OCI-LY7 (cell line): Measurements from ENCODE around the gene PIGH. TPM values are rescaled to one million over a fixed set of nuclear protein-coding genes. Genes with fewer than 3 reads are reported as not detected.

Experiments used
- BruUV-seq: library from RNA; stranded (reverse); fragments of 400-500 nt; replicated peaks from 2 replicates; lab custom pipeline; 2021; lab: Mats Ljungman, UMichigan
- CTCF ChIA-PET: fragments of 300-600 bp; sonication (Branson Sonifier 250); formaldehyde crosslinking; loops from one replicate; lab custom pipeline; 2022; ENCODE audit warnings: antibody characterized with exemption; ENCODE audit not compliant: unreplicated experiment; lab: Charles Lee
- POLR2A ChIA-PET: fragments of 300-600 bp; sonication (Branson Sonifier 250); formaldehyde crosslinking; loops from one replicate; lab custom pipeline; 2022; ENCODE audit warnings: antibody characterized with exemption; lab: Charles Lee
- DNase-seq: peaks from one replicate; pipeline ENCODE4 v3.0.0-alpha.2; 2015; ENCODE audit warnings: low spot score
- H2AFZ ChIP-seq: fragments of 200-600 bp; sonication (generic), shearing (Covaris generic); 2 replicates; pipeline ENCODE4 v1.6.1; 2014; ENCODE audit warnings: mild to moderate bottlenecking, antibody characterized with exemption, low read length, moderate library complexity
- H3K27ac ChIP-seq: fragments of 200-600 bp; sonication (generic); 2 replicates; pipeline ENCODE4 v1.5.1; 2014; ENCODE audit warnings: mixed run types, low read depth, mild to moderate bottlenecking, moderate library complexity, low read length, inconsistent platforms; ENCODE audit not compliant: poor library complexity, severe bottlenecking
- H3K36me3 ChIP-seq: fragments of 200-600 bp; sonication (generic); 2 replicates; pipeline ENCODE4 v1.6.1; 2014; ENCODE audit warnings: mild to moderate bottlenecking, antibody characterized with exemption, low read length, moderate library complexity, mixed read lengths; ENCODE audit not compliant: insufficient read depth
- H3K4me1 ChIP-seq: fragments of 200-600 bp; sonication (generic); 2 replicates; pipeline ENCODE4 v1.5.1; 2014; ENCODE audit warnings: mild to moderate bottlenecking, low read length; ENCODE audit not compliant: insufficient read depth, poor library complexity, severe bottlenecking
- H3K4me2 ChIP-seq: fragments of 200-600 bp; sonication (generic); 2 replicates; pipeline ENCODE4 v1.6.1; 2014; ENCODE audit warnings: mild to moderate bottlenecking, low read length
- H3K4me3 ChIP-seq: fragments of 200-600 bp; sonication (generic); 2 replicates; pipeline ENCODE4 v1.5.1; 2014; ENCODE audit warnings: mild to moderate bottlenecking, low read depth, low read length; ENCODE audit not compliant: poor library complexity, severe bottlenecking
- H3K79me2 ChIP-seq: fragments of 200-600 bp; sonication (generic); 2 replicates; pipeline ENCODE4 v1.6.1; 2016; ENCODE audit warnings: low read depth, mild to moderate bottlenecking, low read length, moderate library complexity, mixed read lengths; ENCODE audit not compliant: insufficient read depth
- H3K9me2 ChIP-seq: fragments of 200-600 bp; sonication (generic); 2 replicates; pipeline ENCODE4 v1.6.1; 2016; ENCODE audit warnings: mild to moderate bottlenecking, low read length, mixed read lengths; ENCODE audit not compliant: insufficient read depth
- H3K9me3 ChIP-seq: fragments of 200-600 bp; sonication (generic); 2 replicates; pipeline ENCODE4 v1.6.1; 2014; ENCODE audit warnings: mild to moderate bottlenecking, mixed run types, low read length, mixed read lengths
- H4K20me1 ChIP-seq: fragments of 200-600 bp; sonication (generic); 2 replicates; pipeline ENCODE4 v1.6.1; 2014; ENCODE audit warnings: mild to moderate bottlenecking, antibody characterized with exemption, low read length, moderate library complexity, mixed read lengths; ENCODE audit not compliant: insufficient read depth
- CTCF ChIP-seq: fragments of 200-600 bp; sonication (generic); conservative IDR thresholded peaks from 2 replicates; pipeline ENCODE4 v1.5.1; 2014; ENCODE audit warnings: mild to moderate bottlenecking, antibody characterized with exemption, low read length, moderate library complexity, mixed read lengths
- EZH2phosphoT487 ChIP-seq: fragments of 200-600 bp; sonication (generic); IDR thresholded peaks from 2 replicates; pipeline ENCODE4 v1.6.1; 2018; ENCODE audit warnings: low read depth, borderline replicate concordance, mild to moderate bottlenecking, mixed run types, antibody characterized with exemption, low read length, moderate library complexity, mixed read lengths
- intact Hi-C: fragments of 100-400 bp; cut with micrococcal nuclease; formaldehyde crosslinking; loops from one replicate; pipeline ENCODE4 v1.10.0; 2022; ENCODE audit not compliant: unreplicated experiment
- total RNA-seq, 2 experiments: library from RNA; depleted of rRNA in 1 of 2; stranded (reverse); fragments of >200 nt in 1 of 2; shearing (Covaris generic) in 1 of 2; gene quantifications; 2 replicates each; pipeline ENCODE4 v1.2.3, GENCODE V29; 2014 to 2022

PIGH gene
- total RNA-seq, 2 experiments from 2014 or later = 15.5 to 23.0 TPM

- Histone ChIP-seq H4K20me1 (no peaks in the 10 kb centered on the region), H3K4me3 (no peak overlapping the region), H3K36me3 (peaks cover 12% of the 10 kb centered on the region; the same call in 1 of the 2 replicates), H3K79me2 (no peaks in the 10 kb centered on the region), H3K9me2 (no peaks in the 10 kb centered on the region), H3K4me1 (no peaks in the 10 kb centered on the region), H3K9me3 (no peaks in the 10 kb centered on the region), H2AFZ (no peak overlapping the region), H3K27ac (no peak overlapping the region), H3K4me2 (no peak overlapping the region)
- ChIA-PET POLR2A (interaction anchor here (0.5 to 1.0 kb wide), 4 partner anchors 11 to 630 kb away, joined by 3 to 6 read pairs (median 4); no protein-coding TSS in a partner anchor), CTCF (no interaction called here)
- no TSS peak for BruUV-seq
- no peak for DNase-seq
- TF ChIP-seq EZH2phosphoT487 (no peak), CTCF (no peak)
- intact Hi-C loops = no loop called here
These were observed 42.1 kb upstream of the PIGH start for GRCh38 chr14:67641902-67642749.

DNA sequence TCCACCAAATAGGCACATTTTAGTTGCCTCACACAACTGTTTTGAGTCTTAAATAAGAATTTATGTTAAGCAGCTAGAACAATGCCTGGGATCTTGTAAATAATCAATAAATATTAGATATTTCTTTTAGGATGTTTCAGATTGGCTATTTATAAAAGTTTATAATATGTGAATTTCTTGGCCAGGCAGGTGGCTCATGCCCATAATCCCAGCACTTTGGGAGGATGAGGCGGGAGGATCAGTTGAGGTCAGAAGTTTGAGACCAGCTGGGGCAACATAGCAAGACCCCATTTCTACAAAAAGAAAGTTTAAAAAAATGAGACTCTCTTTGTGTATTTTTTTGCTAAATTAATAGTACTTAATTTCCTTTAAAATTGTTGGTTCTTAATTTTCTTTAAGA is 41.4 kb upstream of the PIGH start:
- H3K9me2 ChIP-seq = no peaks in the 10 kb centered on the region
- intact Hi-C loops = no loop called here
- no peak overlapping the region for H3K27ac ChIP-seq
- no peaks in the 10 kb centered on the region for H3K4me1 ChIP-seq
- H3K9me3 ChIP-seq = no peaks in the 10 kb centered on the region
- POLR2A ChIA-PET = interaction anchor here (0.6 kb wide), 1 partner anchor 629 kb away, joined by 3 read pairs; no protein-coding TSS in a partner anchor
- no peak for DNase-seq
- TF ChIP-seq EZH2phosphoT487 (no peak), CTCF (no peak)
- no TSS peak for BruUV-seq
- H3K79me2 ChIP-seq = no peaks in the 10 kb centered on the region
- H2AFZ ChIP-seq = no peak overlapping the region
- peaks cover 6% of the 10 kb centered on the region; the same call in 1 of the 2 replicates for H3K36me3 ChIP-seq
- no peaks in the 10 kb centered on the region for H4K20me1 ChIP-seq
- no peak overlapping the region for H3K4me2 ChIP-seq
- no peak overlapping the region for H3K4me3 ChIP-seq
- CTCF ChIA-PET = no interaction called here

DNA sequence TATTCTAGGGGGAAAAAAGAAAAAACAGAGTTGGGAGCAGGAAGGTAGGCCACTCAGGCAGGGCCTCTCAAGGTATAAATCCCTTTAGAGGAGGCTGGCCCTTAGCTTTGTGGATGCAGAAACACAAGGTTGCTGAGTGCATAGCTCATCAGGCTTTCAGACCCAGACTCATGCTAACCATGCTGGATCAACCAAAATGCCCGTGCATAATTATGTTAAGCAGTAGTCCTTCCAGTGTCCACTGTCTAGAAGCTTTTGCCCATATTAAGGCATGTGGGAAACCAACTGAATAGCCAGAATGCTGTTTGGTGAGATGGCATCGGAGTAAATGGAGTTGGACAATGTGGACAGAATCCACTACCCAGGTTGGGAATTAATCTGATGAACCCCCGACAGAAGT is 38.6 kb upstream of the PIGH start:
- no peak overlapping the region for H3K4me2 ChIP-seq
- no peaks in the 10 kb centered on the region for H3K9me2 ChIP-seq
- ChIA-PET POLR2A (no interaction called here), CTCF (no interaction called here)
- intact Hi-C loops = no loop called here
- H3K4me3 ChIP-seq = no peak overlapping the region
- DNase-seq = no peak
- H3K36me3 ChIP-seq = no peaks in the 10 kb centered on the region
- no peaks in the 10 kb centered on the region for H3K79me2 ChIP-seq
- no peak overlapping the region for H3K27ac ChIP-seq
- H2AFZ ChIP-seq = no peak overlapping the region
- no peaks in the 10 kb centered on the region for H3K9me3 ChIP-seq
- H3K4me1 ChIP-seq = no peaks in the 10 kb centered on the region
- no TSS peak for BruUV-seq
- no peak for TF ChIP-seq EZH2phosphoT487
- no peak for TF ChIP-seq CTCF
- no peaks in the 10 kb centered on the region for H4K20me1 ChIP-seq
